Caco-2 (cell line): ENCODE results near the gene SUPT3H. TPM values are rescaled to one million over a fixed set of nuclear protein-coding genes. Genes with fewer than 3 reads are reported as not detected.

ENCODE experiments used
- BruUV-seq: library from RNA; stranded (reverse); fragments of 400-500 nt; replicated peaks from 2 replicates; lab custom pipeline; 2021; lab: Mats Ljungman, UMichigan
- CTCF ChIA-PET: fragments of 300-600 bp; sonication (Branson Sonifier 250); formaldehyde crosslinking; loops from one replicate; lab custom pipeline; 2022; ENCODE audit warnings: antibody characterized with exemption; lab: Charles Lee
- POLR2A ChIA-PET: fragments of 300-600 bp; sonication (Branson Sonifier 250); formaldehyde crosslinking; loops from one replicate; lab custom pipeline; 2022; ENCODE audit warnings: antibody characterized with exemption; lab: Charles Lee
- DNase-seq, 2 experiments: peaks; one replicate each; pipeline versions ENCODE4 v3.0.0 to v3.0.0-alpha.2; 2020 to 2022
- H3K27me3 ChIP-seq: replicated peaks from 2 replicates; pipeline ENCODE4 v1.6.0; 2011; ENCODE audit warnings: low read length; ENCODE audit not compliant: control insufficient read depth, insufficient read depth
- H3K36me3 ChIP-seq: 2 replicates; pipeline ENCODE4 v1.5.1; 2011; ENCODE audit warnings: low read length; ENCODE audit not compliant: control insufficient read depth, insufficient read depth
- H3K4me1 ChIP-seq: fragments of 250-450 bp; sonication (Bioruptor Pico); 2 replicates; pipeline ENCODE4 v1.5.1; 2020; ENCODE audit warnings: mild to moderate bottlenecking
- H3K4me3 ChIP-seq: 2 replicates; pipeline ENCODE4 v1.5.1; 2011; ENCODE audit warnings: low read depth, mild to moderate bottlenecking, control low read depth, low read length
- H3K9me3 ChIP-seq: fragments of 250-450 bp; sonication (Bioruptor Pico); 2 replicates; pipeline ENCODE4 v1.5.1; 2020; ENCODE audit warnings: mild to moderate bottlenecking, moderate library complexity
- H3K27ac Mint-ChIP-seq: one replicate; pipeline ENCODE4 v1.8.0; 2022; ENCODE audit warnings: mixed read lengths; ENCODE audit not compliant: unreplicated experiment
- H3K27me3 Mint-ChIP-seq: one replicate; pipeline ENCODE4 v1.8.0; 2022; ENCODE audit warnings: mixed read lengths; ENCODE audit not compliant: insufficient read depth, unreplicated experiment
- H3K36me3 Mint-ChIP-seq: one replicate; pipeline ENCODE4 v1.8.0; 2022; ENCODE audit warnings: mild to moderate bottlenecking, mixed read lengths; ENCODE audit not compliant: insufficient read depth, unreplicated experiment
- H3K4me1 Mint-ChIP-seq: one replicate; pipeline ENCODE4 v1.8.0; 2022; ENCODE audit warnings: low read depth, mixed read lengths; ENCODE audit not compliant: unreplicated experiment
- H3K4me3 Mint-ChIP-seq: one replicate; pipeline ENCODE4 v1.8.0; 2022; ENCODE audit warnings: mild to moderate bottlenecking, moderate library complexity, mixed read lengths; ENCODE audit not compliant: unreplicated experiment
- H3K9me3 Mint-ChIP-seq: one replicate; pipeline ENCODE4 v1.8.0; 2022; ENCODE audit warnings: mixed read lengths; ENCODE audit not compliant: unreplicated experiment
- CTCF ChIP-seq, 2 experiments: fragments of 200-600 bp in 1 of 2; IDR thresholded peaks; 1 replicate in 1 of 2; 2 replicates in 1 of 2; pipeline versions ENCODE4 v1.5.1 to v1.8.0; 2011 to 2022; ENCODE audit warnings: antibody characterized with exemption in 1 of 2, control low read depth in 1 of 2, inconsistent platforms in 1 of 2, low read depth in 1 of 2, low read length in 1 of 2, mild to moderate bottlenecking in 1 of 2, moderate library complexity in 1 of 2; ENCODE audit not compliant: insufficient read depth in 1 of 2, severe bottlenecking in 1 of 2, unreplicated experiment in 1 of 2
- intact Hi-C: fragments of 100-400 bp; cut with micrococcal nuclease; formaldehyde crosslinking; loops from one replicate; pipeline ENCODE4 v1.10.0; 2022; ENCODE audit not compliant: unreplicated experiment
- total RNA-seq: library from RNA; stranded (reverse); gene quantifications from 2 replicates; pipeline ENCODE4 v1.2.3, GENCODE V29; 2022

Gene SUPT3H
- total RNA-seq, 1 experiment from 2014 or later: 13.2 TPM

- no peaks in the 10 kb centered on the region for H3K4me1 Mint-ChIP-seq
- peak; percentile 35 to 40 for DNase-seq
These were observed 44.2 kb upstream of the SUPT3H start for GRCh38 chr6:45421709-45422502.

GRCh38 chr6:45420909-45421708 lies 43.4 kb upstream of the SUPT3H start:
- Mint-ChIP-seq H3K9me3 (no peaks in the 10 kb centered on the region), H3K27ac (no peak overlapping the region), H3K36me3 (no peaks in the 10 kb centered on the region), H3K4me3 (peak overlapping the region; percentile 84), H3K27me3 (peaks cover 33% of the 10 kb centered on the region), H3K4me1 (no peaks in the 10 kb centered on the region)
- POLR2A ChIA-PET: no interaction called here
- Histone ChIP-seq H3K9me3 (no peaks in the 10 kb centered on the region), H3K27me3 (peaks cover 13% of the 10 kb centered on the region), H3K4me1 (peaks cover 7% of the 10 kb centered on the region; the same call in 1 of the 2 replicates), H3K4me3 (peak overlapping the region; percentile 38), H3K36me3 (no peaks in the 10 kb centered on the region)
- no TSS peak for BruUV-seq
- no peak for TF ChIP-seq CTCF (IDR thresholded peaks at IDR 0.05; ENCODE audit: insufficient read depth in 1 of 2, low read depth in 1 of 2, low read length in 1 of 2, severe bottlenecking in 1 of 2, unreplicated experiment in 1 of 2)
- no peak for DNase-seq
- intact Hi-C loops: no loop called here
- CTCF ChIA-PET: no interaction called here

More at GRCh38 chr6:45421709-45422502, 44.2 kb upstream of the SUPT3H start:
- peaks cover 13% of the 10 kb centered on the region for H3K27me3 ChIP-seq
- BruUV-seq: no TSS peak
- ChIA-PET CTCF (no interaction called here), POLR2A (no interaction called here)
- H3K27ac Mint-ChIP-seq: no peak overlapping the region
- H3K36me3 ChIP-seq: no peaks in the 10 kb centered on the region
- H3K36me3 Mint-ChIP-seq: no peaks in the 10 kb centered on the region
- peaks cover 33% of the 10 kb centered on the region for H3K27me3 Mint-ChIP-seq
- intact Hi-C loops: loop anchor here (2.0 kb wide), 1 partner anchor 293 kb away; no protein-coding TSS in a partner anchor
- H3K9me3 Mint-ChIP-seq: no peaks in the 10 kb centered on the region
- H3K4me3 ChIP-seq: peak overlapping the region; percentile 46
- H3K4me1 ChIP-seq: peaks cover 7% of the 10 kb centered on the region; the same call in 1 of the 2 replicates
- TF ChIP-seq CTCF (IDR thresholded peaks at IDR 0.05; ENCODE audit: insufficient read depth in 1 of 2, low read depth in 1 of 2, low read length in 1 of 2, severe bottlenecking in 1 of 2, unreplicated experiment in 1 of 2): no peak
- no peaks in the 10 kb centered on the region for H3K9me3 ChIP-seq
- peak overlapping the region; percentile 84 for H3K4me3 Mint-ChIP-seq
